H1 (cell line): ENCODE measurements around the gene TBL1Y. TPM values are rescaled to one million over a fixed set of nuclear protein-coding genes. Genes with fewer than 3 reads are reported as not detected.
"Not testable (repeated sequence)": the region's sequence is repeated elsewhere in the genome, so short reads cannot be mapped to it uniquely, and the experiment has no call there.

Experiments used
- CTCF ChIA-PET: fragments of 300-600 bp; sonication (Branson Sonifier 250); formaldehyde crosslinking; loops from one replicate; lab custom pipeline; 2021; ENCODE audit not compliant: partially characterized antibody; lab: Charles Lee
- POLR2A ChIA-PET: fragments of 300-600 bp; sonication (Branson Sonifier 250); formaldehyde crosslinking; loops from one replicate; lab custom pipeline; 2021; ENCODE audit warnings: inconsistent platforms; ENCODE audit not compliant: partially characterized antibody; lab: Charles Lee
- DNase-seq, 2 experiments: peaks; one replicate each; pipeline versions ENCODE4 v3.0.0 to v3.0.0-alpha.2; 2010 to 2022; ENCODE audit warnings: low spot score in 2 of 2, low read depth in 1 of 2, mixed read lengths in 1 of 2
- FAIRE-seq: peaks from 2 replicates; lab custom pipeline; 2011; peaks lifted over from hg19 to GRCh38; lab: Jason Lieb, UNC
- H2AFZ ChIP-seq: 2 replicates; pipeline ENCODE4 v1.8.1; 2012; ENCODE audit warnings: low read length, inconsistent platforms
- H2AK5ac ChIP-seq: 2 replicates; pipeline ENCODE4 v1.6.1; 2013; ENCODE audit warnings: low read depth, low read length
- H2BK120ac ChIP-seq: replicated peaks from 2 replicates; pipeline ENCODE3; 2013; ENCODE audit warnings: low read depth, low read length, inconsistent platforms
- H2BK12ac ChIP-seq: 2 replicates; pipeline ENCODE4 v1.6.1; 2013; ENCODE audit warnings: low read depth, low read length
- H2BK15ac ChIP-seq: 2 replicates; pipeline ENCODE4 v1.6.1; 2013; ENCODE audit warnings: low read length
- H2BK20ac ChIP-seq: 2 replicates; pipeline ENCODE4 v1.6.1; 2013; ENCODE audit warnings: low read length
- H2BK5ac ChIP-seq: 2 replicates; pipeline ENCODE4 v1.6.1; 2013; ENCODE audit warnings: low read depth, low read length
- H3K14ac ChIP-seq: 2 replicates; pipeline ENCODE4 v1.6.1; 2013; ENCODE audit warnings: inconsistent platforms; ENCODE audit not compliant: insufficient read length
- H3K18ac ChIP-seq: 2 replicates; pipeline ENCODE4 v1.6.1; 2013; ENCODE audit warnings: low read length; ENCODE audit errors: extremely low read depth
- H3K23ac ChIP-seq: 2 replicates; pipeline ENCODE4 v1.6.1; 2013; ENCODE audit warnings: inconsistent platforms; ENCODE audit not compliant: insufficient read length
- H3K23me2 ChIP-seq: 2 replicates; pipeline ENCODE4 v1.6.1; 2013; ENCODE audit warnings: low read depth, low read length
- H3K27ac ChIP-seq: 2 replicates; pipeline ENCODE4 v1.6.1; 2011; ENCODE audit warnings: low read depth, low read length, inconsistent platforms
- H3K27me3 ChIP-seq, 4 experiments: replicated peaks in 1 of 4; 1 replicate in 1 of 4; 2 replicates in 3 of 4; pipeline versions ENCODE4 v1.6.1 to v1.8.1; 2011 to 2013; ENCODE audit warnings: low read length in 3 of 4, mild to moderate bottlenecking in 3 of 4, inconsistent platforms in 2 of 4, mixed read lengths in 2 of 4, moderate library complexity in 1 of 4; ENCODE audit not compliant: control insufficient read depth in 3 of 4, insufficient read depth in 3 of 4; ENCODE audit errors: extremely low read depth in 1 of 4
- H3K36me3 ChIP-seq, 4 experiments: 2 replicates each; pipeline versions ENCODE4 v1.6.1 to v1.8.1; 2011 to 2013; ENCODE audit warnings: mild to moderate bottlenecking in 4 of 4, low read length in 3 of 4, moderate library complexity in 2 of 4, control low read depth in 1 of 4, inconsistent platforms in 1 of 4; ENCODE audit not compliant: insufficient read depth in 4 of 4, control insufficient read depth in 2 of 4
- H3K4ac ChIP-seq: replicated peaks from 2 replicates; pipeline ENCODE3; 2013; ENCODE audit warnings: low read length, low read depth, mixed read lengths, inconsistent platforms; ENCODE audit not compliant: insufficient read length
- H3K4me1 ChIP-seq, 4 experiments: replicated peaks in 1 of 4; 1 replicate in 1 of 4; 2 replicates in 3 of 4; pipeline versions ENCODE4 v1.6.1 to v1.8.1; 2011 to 2013; ENCODE audit warnings: low read length in 3 of 4, inconsistent platforms in 2 of 4, mixed read lengths in 1 of 4; ENCODE audit not compliant: insufficient read depth in 4 of 4, control insufficient read depth in 3 of 4
- H3K4me2 ChIP-seq, 2 experiments: 2 replicates each; pipeline versions ENCODE4 v1.6.1 to v1.8.1; 2011 to 2013; ENCODE audit warnings: low read depth in 2 of 2, low read length in 2 of 2, control low read depth in 1 of 2, inconsistent platforms in 1 of 2, mild to moderate bottlenecking in 1 of 2; ENCODE audit not compliant: insufficient read depth in 1 of 2
- H3K4me3 ChIP-seq, 4 experiments: fragments of 200-600, 300-600 bp in 1 of 4; sonication (generic), shearing (Covaris generic), sonication (Bioruptor Twin) in 1 of 4; 2 replicates each; pipeline versions ENCODE4 v1.5.1 to v1.8.1; 2011 to 2016; ENCODE audit warnings: low read length in 4 of 4, low read depth in 3 of 4, control low read depth in 2 of 4, inconsistent platforms in 2 of 4, mild to moderate bottlenecking in 2 of 4, mixed read lengths in 1 of 4, moderate library complexity in 1 of 4; ENCODE audit not compliant: insufficient read depth in 2 of 4; ENCODE audit errors: extremely low read depth in 1 of 4
- H3K56ac ChIP-seq: replicated peaks from 2 replicates; pipeline ENCODE3; 2013; ENCODE audit warnings: low read depth, mild to moderate bottlenecking, mixed read lengths, low read length, inconsistent platforms; ENCODE audit not compliant: insufficient read length
- H3K79me1 ChIP-seq: 2 replicates; pipeline ENCODE4 v1.6.1; 2013; ENCODE audit warnings: low read depth, low read length, control low read depth
- H3K79me2 ChIP-seq, 2 experiments: 2 replicates each; pipeline versions ENCODE4 v1.6.1 to v1.8.1; 2012 to 2013; ENCODE audit warnings: low read length in 2 of 2, mild to moderate bottlenecking in 2 of 2, inconsistent platforms in 1 of 2; ENCODE audit not compliant: insufficient read depth in 2 of 2, control insufficient read depth in 1 of 2
- H3K9ac ChIP-seq, 4 experiments: replicated peaks in 1 of 4; 1 replicate in 1 of 4; 2 replicates in 3 of 4; pipeline versions ENCODE4 v1.6.1 to v1.8.1; 2011 to 2013; ENCODE audit warnings: low read depth in 3 of 4, low read length in 3 of 4, control low read depth in 2 of 4, mild to moderate bottlenecking in 2 of 4, moderate library complexity in 2 of 4, inconsistent platforms in 1 of 4; ENCODE audit errors: extremely low read depth in 1 of 4
- H3K9me3 ChIP-seq, 2 experiments: 2 replicates each; pipeline versions ENCODE4 v1.6.1 to v1.8.1; 2012 to 2013; ENCODE audit warnings: mild to moderate bottlenecking in 2 of 2, moderate library complexity in 2 of 2, control low read depth in 1 of 2, inconsistent platforms in 1 of 2, low read depth in 1 of 2, low read length in 1 of 2, mixed read lengths in 1 of 2; ENCODE audit not compliant: insufficient read depth in 2 of 2
- H4K20me1 ChIP-seq, 2 experiments: replicated peaks in 1 of 2; 2 replicates each; pipeline versions ENCODE3 to v1.8.1; 2011 to 2013; ENCODE audit warnings: inconsistent platforms in 2 of 2, low read length in 2 of 2, mild to moderate bottlenecking in 1 of 2; ENCODE audit not compliant: insufficient read depth in 2 of 2, control insufficient read depth in 1 of 2
- H4K5ac ChIP-seq: 2 replicates; pipeline ENCODE4 v1.6.1; 2013; ENCODE audit warnings: low read length, low read depth, mixed read lengths, inconsistent platforms; ENCODE audit not compliant: insufficient read length
- H4K8ac ChIP-seq: 2 replicates; pipeline ENCODE4 v1.8.0; 2013; ENCODE audit warnings: mild to moderate bottlenecking, moderate library complexity, low read length, inconsistent platforms; ENCODE audit not compliant: insufficient read depth; ENCODE audit errors: extremely low read depth
- H4K91ac ChIP-seq: replicated peaks from 2 replicates; pipeline ENCODE3; 2013; ENCODE audit warnings: low read length, mixed read lengths, inconsistent platforms; ENCODE audit not compliant: insufficient read length
- KDM4A ChIP-seq: IDR thresholded peaks from one replicate; pipeline ENCODE4 v1.7.1; 2012; ENCODE audit warnings: low read depth, mild to moderate bottlenecking, moderate library complexity, low read length, inconsistent platforms; ENCODE audit not compliant: severe bottlenecking
- WGBS, 2 experiments: shearing (Covaris generic) in 1 of 2; methylation state at CpG; one replicate each; pipeline versions ENCODE4 v1.1.6 to v1.1.7; 2013 to 2015; ENCODE audit warnings: low lambda C conversion rate in 2 of 2, mixed read lengths in 2 of 2, inconsistent platforms in 1 of 2, low coverage in 1 of 2, missing lambda C conversion rate in 1 of 2; ENCODE audit not compliant: insufficient replicate concordance in 2 of 2, insufficient coverage in 1 of 2, insufficient read length in 1 of 2; ENCODE audit errors: extremely low coverage in 1 of 2, missing lambda C conversion rate in 1 of 2; 5-methylcytosine and 5-hydroxymethylcytosine counted together
- polyA plus RNA-seq, 7 experiments: library from polyadenylated mRNA; depleted of rRNA in 3 of 7; stranded (reverse) in 5 of 7; unstranded in 2 of 7; fragments of >200 nt in 5 of 7; fragments of 200-250 nt in 2 of 7; gene quantifications; 1 replicate in 5 of 7; 2 replicates in 1 of 7; 4 replicates in 1 of 7; pipeline versions ENCODE4 v1.2.1 to v1.2.3, GENCODE V29; 2011 to 2013; ENCODE audit warnings: missing spikeins in 2 of 7, mixed read lengths in 2 of 7
- total RNA-seq: library from RNA; stranded (reverse); fragmentation: NEBNext Ultra II Directional; extraction: Animal tissue kit (Norgen Biotek cat#: 25700); gene quantifications from 2 replicates; pipeline ENCODE4 v1.2.1, GENCODE V29; 2021

TBL1Y gene
- total and polyA plus RNA-seq, 2 of the 8 experiments (the other 6 are each of a cell fraction or from before 2014, with no cell fraction given), result 2.5 to 4.2 TPM

DNA sequence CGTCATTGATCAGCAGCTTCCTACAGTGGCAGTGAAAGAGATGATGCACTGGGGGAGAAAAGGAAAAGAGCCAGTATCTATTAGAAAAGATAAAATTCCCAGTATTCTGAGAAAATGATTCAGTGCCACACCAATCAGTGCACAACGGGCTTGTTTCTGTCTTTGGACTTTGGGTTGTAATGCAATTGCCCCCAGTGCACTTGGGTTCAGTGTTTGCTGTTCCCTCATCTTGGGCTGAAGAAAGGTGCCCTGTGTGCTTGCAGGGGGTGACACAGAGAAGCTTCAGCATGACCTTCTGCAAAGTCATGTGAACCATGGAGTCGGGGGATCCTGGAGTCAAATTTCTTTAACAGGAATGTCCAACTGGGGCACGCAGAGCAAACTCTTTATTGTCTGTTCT, 131.5 kb downstream of the TBL1Y start:
- no peak overlapping the region for H4K91ac ChIP-seq
- no peaks in the 10 kb centered on the region; a peak in 1 of 8 replicates for H3K36me3 ChIP-seq
- H2AFZ ChIP-seq, result no peak overlapping the region
- H3K23ac ChIP-seq, result no peak overlapping the region
- no peak overlapping the region for H3K4ac ChIP-seq
- no peaks in the 10 kb centered on the region for H3K4me1 ChIP-seq
- H3K27me3 ChIP-seq, result no peaks in the 10 kb centered on the region
- WGBS, 2 experiments, result 91% methylated on average over 2 of the region's 4 CpGs; no CpG with 5 or more reads in 1 of the 2 experiments
- CTCF ChIA-PET, result interaction anchor here (0.7 kb wide), 1 partner anchor 74 kb away, joined by 4 read pairs; no protein-coding TSS in a partner anchor
- no peaks in the 10 kb centered on the region for H3K79me1 ChIP-seq
- H3K14ac ChIP-seq, result no peak overlapping the region
- no peak for TF ChIP-seq KDM4A
- H3K56ac ChIP-seq, result no peak overlapping the region
- no peaks in the 10 kb centered on the region for H3K23me2 ChIP-seq
- H2BK120ac ChIP-seq, result no peak overlapping the region
- H4K20me1 ChIP-seq, result no peaks in the 10 kb centered on the region
- H2BK12ac ChIP-seq, result no peak overlapping the region
- H3K9ac ChIP-seq, result no peak overlapping the region
- H3K79me2 ChIP-seq, result no peaks in the 10 kb centered on the region
- no peak overlapping the region for H3K18ac ChIP-seq
- no peak overlapping the region for H3K27ac ChIP-seq
- POLR2A ChIA-PET, result no interaction called here
- no peak for FAIRE-seq
- no peak overlapping the region for H2BK5ac ChIP-seq
- H2BK15ac ChIP-seq, result no peak overlapping the region
- H4K8ac ChIP-seq, result no peak overlapping the region
- no peak overlapping the region for H4K5ac ChIP-seq
- H3K9me3 ChIP-seq, result no peaks in the 10 kb centered on the region
- H3K4me2 ChIP-seq, result no peak overlapping the region
- no peak overlapping the region for H2BK20ac ChIP-seq
- H2AK5ac ChIP-seq, result no peak overlapping the region
- DNase-seq, result no peak
- no peak overlapping the region for H3K4me3 ChIP-seq

DNA sequence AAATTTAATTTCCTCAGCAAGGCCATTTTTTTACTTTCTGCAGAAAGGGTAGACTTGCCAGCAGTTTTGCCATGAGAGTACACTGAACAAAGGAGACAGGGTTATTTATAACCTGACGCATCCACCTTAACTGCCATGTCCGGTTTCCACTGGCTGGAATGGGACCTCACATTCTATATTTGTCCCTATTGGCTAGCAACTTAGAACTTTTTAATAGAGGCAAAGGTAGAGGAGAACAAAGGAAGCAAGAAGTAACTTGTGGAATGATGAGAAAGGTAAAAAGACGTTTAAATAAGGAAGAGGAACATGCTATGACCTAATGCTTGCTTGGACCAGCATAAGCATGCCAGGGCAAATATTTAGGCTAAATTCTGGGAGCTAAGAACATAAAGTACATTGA, 142.0 kb downstream of the TBL1Y start:
- H3K18ac ChIP-seq, H2AK5ac ChIP-seq, DNase-seq, H4K5ac ChIP-seq, H2BK15ac ChIP-seq, H3K79me2 ChIP-seq, H4K20me1 ChIP-seq, H3K23ac ChIP-seq, H3K4me3 ChIP-seq, POLR2A ChIA-PET, H3K36me3 ChIP-seq, H4K91ac ChIP-seq, H2BK5ac ChIP-seq, H2AFZ ChIP-seq, H2BK20ac ChIP-seq, H4K8ac ChIP-seq, H2BK120ac ChIP-seq, H3K56ac ChIP-seq, H3K14ac ChIP-seq, H3K79me1 ChIP-seq, H3K27ac ChIP-seq, H3K9ac ChIP-seq, H3K9me3 ChIP-seq, H3K4me1 ChIP-seq, FAIRE-seq, H3K4me2 ChIP-seq, H2BK12ac ChIP-seq, CTCF ChIA-PET, H3K27me3 ChIP-seq, H3K23me2 ChIP-seq, H3K4ac ChIP-seq: not testable (repeated sequence)
- 89% methylated on average over 3 of the region's 3 CpGs; no CpG with 5 or more reads in 1 of the 2 experiments for WGBS, 2 experiments
